Right atrium auricular region (tissue), 2 donors: ENCODE measurements around the gene NOS1AP. TPM values are rescaled to one million over a fixed set of nuclear protein-coding genes. Genes with fewer than 3 reads are reported as not detected.

ENCODE experiments used
- DNase-seq: peaks from one replicate; pipeline ENCODE4 v3.0.0-alpha.2; 2019; ENCODE audit warnings: low spot score
- H3K27ac ChIP-seq, 2 donors: fragments of 200-600 bp; sonication (generic); 1 replicate in 1 of 2; 2 replicates in 1 of 2; pipeline ENCODE4 v1.5.1; 2016 to 2019
- H3K27me3 ChIP-seq, 2 donors: fragments of 200-600 bp; sonication (generic); one replicate each; pipeline versions ENCODE4 v1.5.1 to v1.6.0; 2017 to 2019
- H3K36me3 ChIP-seq: fragments of 200-600 bp; sonication (generic); one replicate; pipeline ENCODE4 v1.5.1; 2016
- H3K4me1 ChIP-seq, 2 donors: fragments of 200-600 bp; sonication (generic); one replicate each; pipeline versions ENCODE4 v1.5.1 to v1.6.0; 2017 to 2019
- H3K4me3 ChIP-seq, 2 donors: fragments of 200-600 bp; sonication (generic); 1 replicate in 1 of 2; 2 replicates in 1 of 2; pipeline ENCODE4 v1.5.1; 2017 to 2019; ENCODE audit warnings: mild to moderate bottlenecking in 1 of 2, moderate library complexity in 1 of 2
- H3K9me3 ChIP-seq, 2 donors: fragments of 200-600 bp; sonication (generic); one replicate each; pipeline ENCODE4 v1.5.1; 2019
- total RNA-seq, 2 donors: library from RNA; depleted of rRNA; stranded (reverse); fragments of >200 nt; gene quantifications; one replicate each; pipeline ENCODE4 v1.1.0, GENCODE V29; 2016
- TF ChIP-seq, protein P1 (sequence below), 2 donors: fragments of 200-600 bp; sonication (generic); IDR thresholded peaks; one replicate each; pipeline ENCODE4 v1.5.1; 2019; ENCODE audit warnings: antibody characterized with exemption in 2 of 2

Gene NOS1AP
- total RNA-seq, 2 donors from 2014 or later: 2.2 to 2.4 TPM

DNA sequence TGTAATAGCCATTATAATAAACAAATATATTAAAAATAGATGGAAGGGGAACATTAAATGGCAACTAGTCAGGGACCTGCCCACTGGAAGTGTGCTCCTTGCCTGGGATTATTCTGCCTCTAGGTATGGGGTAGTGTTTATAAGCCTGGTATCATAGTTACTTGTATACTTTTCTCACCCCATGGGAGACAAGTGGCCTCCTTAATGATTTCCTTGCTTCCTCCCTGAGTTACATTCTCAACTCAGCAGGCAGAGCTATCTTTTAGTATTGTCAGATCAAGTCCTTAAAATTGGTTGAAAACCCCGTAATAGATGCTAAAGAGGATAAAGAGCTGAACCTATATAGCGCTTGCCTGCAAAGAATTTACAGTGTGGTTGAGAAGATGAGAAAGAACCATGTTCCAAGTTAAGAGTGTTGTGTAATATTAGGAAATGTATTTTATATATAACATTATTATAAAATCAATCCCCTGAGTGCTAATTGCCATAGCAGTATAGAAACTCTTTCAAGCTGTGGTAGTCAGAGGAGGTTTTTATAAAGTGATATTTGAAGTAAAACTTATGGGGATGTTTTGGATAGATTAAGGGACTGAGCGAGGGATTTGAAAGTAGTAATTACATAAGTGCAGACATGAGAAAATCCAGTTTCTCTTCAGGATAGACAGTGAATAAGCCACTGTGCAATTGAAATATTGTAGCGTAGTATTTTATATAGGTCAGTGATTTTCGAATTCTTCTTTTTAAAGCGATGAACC is 200.7 kb downstream of the NOS1AP start:
- Histone ChIP-seq H3K27me3 (no peaks in the 10 kb centered on the region), H3K36me3 (no peaks in the 10 kb centered on the region), H3K4me3 (no peak overlapping the region), H3K4me1 (no peaks in the 10 kb centered on the region), H3K27ac (no peak overlapping the region), H3K9me3 (no peaks in the 10 kb centered on the region)
- TF ChIP-seq, protein P1, sequence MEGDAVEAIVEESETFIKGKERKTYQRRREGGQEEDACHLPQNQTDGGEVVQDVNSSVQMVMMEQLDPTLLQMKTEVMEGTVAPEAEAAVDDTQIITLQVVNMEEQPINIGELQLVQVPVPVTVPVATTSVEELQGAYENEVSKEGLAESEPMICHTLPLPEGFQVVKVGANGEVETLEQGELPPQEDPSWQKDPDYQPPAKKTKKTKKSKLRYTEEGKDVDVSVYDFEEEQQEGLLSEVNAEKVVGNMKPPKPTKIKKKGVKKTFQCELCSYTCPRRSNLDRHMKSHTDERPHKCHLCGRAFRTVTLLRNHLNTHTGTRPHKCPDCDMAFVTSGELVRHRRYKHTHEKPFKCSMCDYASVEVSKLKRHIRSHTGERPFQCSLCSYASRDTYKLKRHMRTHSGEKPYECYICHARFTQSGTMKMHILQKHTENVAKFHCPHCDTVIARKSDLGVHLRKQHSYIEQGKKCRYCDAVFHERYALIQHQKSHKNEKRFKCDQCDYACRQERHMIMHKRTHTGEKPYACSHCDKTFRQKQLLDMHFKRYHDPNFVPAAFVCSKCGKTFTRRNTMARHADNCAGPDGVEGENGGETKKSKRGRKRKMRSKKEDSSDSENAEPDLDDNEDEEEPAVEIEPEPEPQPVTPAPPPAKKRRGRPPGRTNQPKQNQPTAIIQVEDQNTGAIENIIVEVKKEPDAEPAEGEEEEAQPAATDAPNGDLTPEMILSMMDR (IDR thresholded peaks at IDR 0.05): no peak
- DNase-seq: no peak

DNA sequence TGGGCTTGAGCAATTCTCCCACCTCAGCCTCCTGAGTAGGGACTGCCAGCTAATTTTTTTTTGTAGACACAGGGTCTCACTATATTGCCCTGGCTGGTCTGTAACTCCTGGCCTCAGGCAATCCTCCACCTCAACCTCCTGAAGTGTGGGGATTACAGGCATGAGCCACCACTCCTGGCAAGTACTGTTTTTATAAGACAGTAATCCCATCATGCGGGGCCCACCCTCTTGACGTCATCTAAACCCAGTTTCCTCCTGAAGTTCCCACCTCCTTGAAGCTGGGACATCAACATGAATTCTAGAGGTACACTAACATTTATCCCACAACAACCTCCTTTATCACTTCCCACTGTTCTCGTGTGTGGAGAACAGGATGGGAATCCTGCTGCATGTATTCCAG is 202.5 kb downstream of the NOS1AP start:
- TF ChIP-seq, protein P1 (IDR thresholded peaks at IDR 0.05): no peak
- Histone ChIP-seq H3K27me3 (no peaks in the 10 kb centered on the region), H3K4me3 (no peak overlapping the region), H3K4me1 (no peaks in the 10 kb centered on the region), H3K27ac (no peak overlapping the region), H3K9me3 (no peaks in the 10 kb centered on the region), H3K36me3 (no peaks in the 10 kb centered on the region)
- DNase-seq: no peak

DNA sequence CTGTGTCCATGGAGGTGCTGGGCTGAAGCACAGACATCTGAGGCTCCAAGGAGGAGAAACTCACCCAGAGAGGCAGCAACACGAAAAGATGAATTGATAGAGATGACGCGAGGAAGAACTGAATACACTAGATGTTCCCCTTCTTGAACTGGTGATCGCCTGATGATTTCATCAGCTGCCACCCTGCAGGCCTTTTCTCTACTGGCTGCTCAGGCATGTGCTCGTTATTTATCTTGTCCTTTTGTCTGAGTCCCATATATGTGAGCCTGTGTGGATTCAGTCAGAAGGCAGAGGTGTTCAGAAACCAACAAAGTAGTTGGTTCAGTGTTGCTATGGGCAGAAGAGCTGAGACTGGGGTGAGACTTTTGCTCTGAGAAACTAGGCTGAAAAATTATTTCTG is 202.9 kb downstream of the NOS1AP start:
- no peak overlapping the region for H3K27ac ChIP-seq
- no peaks in the 10 kb centered on the region for H3K27me3 ChIP-seq
- H3K36me3 ChIP-seq: no peaks in the 10 kb centered on the region
- H3K9me3 ChIP-seq: no peaks in the 10 kb centered on the region
- no peak for DNase-seq
- no peaks in the 10 kb centered on the region for H3K4me1 ChIP-seq
- H3K4me3 ChIP-seq: no peak overlapping the region
- TF ChIP-seq, protein P1 (IDR thresholded peaks at IDR 0.05): no peak

DNA sequence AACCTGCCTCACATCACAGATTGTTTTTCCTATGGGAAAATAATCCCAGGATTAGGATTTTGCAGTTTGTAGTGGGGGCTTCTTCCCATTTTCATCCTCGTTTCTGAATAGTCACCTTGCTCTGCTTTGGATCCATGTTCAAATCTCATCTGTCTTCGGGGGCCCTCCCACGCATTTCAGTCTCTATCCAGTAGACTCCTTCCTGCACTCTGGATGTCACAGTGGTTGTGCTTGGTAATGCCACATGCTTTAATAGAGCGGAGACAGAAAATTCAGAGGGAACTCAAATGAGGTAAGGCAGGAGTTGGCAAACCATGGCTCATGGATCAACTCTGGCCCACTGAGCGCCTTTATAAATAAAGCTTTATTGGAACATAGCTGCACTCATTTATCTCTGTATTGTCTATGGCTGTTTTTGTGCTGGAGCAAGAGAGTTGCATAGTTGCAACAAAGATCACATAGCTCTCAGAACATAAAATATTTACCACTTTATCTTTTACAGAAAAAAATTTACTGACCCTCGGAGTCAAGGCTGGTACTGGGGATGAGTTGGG is 206.2 kb downstream of the NOS1AP start:
- no peaks in the 10 kb centered on the region for H3K9me3 ChIP-seq
- DNase-seq: no peak
- H3K27ac ChIP-seq: no peak overlapping the region
- no peaks in the 10 kb centered on the region for H3K27me3 ChIP-seq
- TF ChIP-seq, protein P1 (IDR thresholded peaks at IDR 0.05): no peak
- H3K4me3 ChIP-seq: no peak overlapping the region
- H3K36me3 ChIP-seq: no peaks in the 10 kb centered on the region
- H3K4me1 ChIP-seq: peaks cover 0 to 4% of the 10 kb centered on the region in 2 donors

DNA sequence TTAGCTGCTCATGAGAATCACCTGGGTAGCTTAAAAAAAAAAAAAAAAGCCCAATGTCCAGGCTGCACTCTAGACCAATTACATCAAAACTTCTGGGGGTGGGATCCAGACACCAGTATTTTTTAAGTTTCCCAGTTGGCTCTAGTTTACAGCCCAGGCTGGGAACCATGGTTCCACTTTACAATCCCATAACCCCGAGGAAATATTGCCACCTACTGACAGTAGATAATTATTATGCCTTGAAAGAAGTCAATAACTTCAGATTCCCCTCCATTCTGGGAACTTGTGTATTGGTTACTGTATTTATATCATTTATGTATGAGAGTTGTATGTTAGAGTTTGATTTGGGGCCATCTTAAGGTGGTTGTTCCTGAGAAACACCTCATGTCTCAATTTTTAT is 207.0 kb downstream of the NOS1AP start:
- peaks cover 0 to 4% of the 10 kb centered on the region in 2 donors for H3K4me1 ChIP-seq
- no peak for DNase-seq
- no peaks in the 10 kb centered on the region for H3K27me3 ChIP-seq
- H3K9me3 ChIP-seq: no peaks in the 10 kb centered on the region
- no peak overlapping the region for H3K27ac ChIP-seq
- H3K36me3 ChIP-seq: no peaks in the 10 kb centered on the region
- TF ChIP-seq, protein P1 (IDR thresholded peaks at IDR 0.05): peak in 1 of 2 donors; percentile 52
- H3K4me3 ChIP-seq: no peak overlapping the region
